ENCODE data around the gene TTC17. TPM values are rescaled to one million over a fixed set of nuclear protein-coding genes. Genes with fewer than 3 reads are reported as not detected.
"Not testable (repeated sequence)": the region's sequence is repeated elsewhere in the genome, so short reads cannot be mapped to it uniquely, and the experiment has no call there.

TTC17 gene
- total RNA-seq, 1 donor from 2014 or later: 127 TPM

- DNase-seq: no peak
Observed at GRCh38 chr11:43459246-43459645, 100.5 kb downstream of the TTC17 start.

GRCh38 chr11:43462359-43462758, 103.6 kb downstream of the TTC17 start:
- DNase-seq: no peak

- no peak for DNase-seq
Observed at GRCh38 chr11:43467958-43468357, 109.2 kb downstream of the TTC17 start.

DNA sequence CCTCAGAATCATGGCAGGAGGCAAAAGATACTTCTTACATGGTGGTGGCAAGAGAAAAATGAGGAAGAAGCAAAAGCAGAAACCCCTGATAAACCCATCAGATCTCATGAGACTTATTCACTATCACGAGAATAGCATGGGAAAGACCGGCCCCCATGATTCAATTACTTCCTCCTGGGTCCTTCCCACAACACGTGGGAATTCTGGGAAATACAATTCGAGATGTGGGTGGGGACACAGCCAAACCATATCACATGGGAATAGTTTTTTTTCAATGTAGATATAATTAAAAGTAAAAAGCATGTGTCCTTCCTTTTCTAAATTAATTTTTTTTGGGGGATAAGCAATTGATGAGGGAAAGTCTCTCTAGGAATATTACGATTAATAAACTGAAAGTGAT, 118.8 kb downstream of the TTC17 start:
- DNase-seq: not testable (repeated sequence)

GRCh38 chr11:43486141-43486540, 127.4 kb downstream of the TTC17 start:
- DNase-seq: no peak

DNA sequence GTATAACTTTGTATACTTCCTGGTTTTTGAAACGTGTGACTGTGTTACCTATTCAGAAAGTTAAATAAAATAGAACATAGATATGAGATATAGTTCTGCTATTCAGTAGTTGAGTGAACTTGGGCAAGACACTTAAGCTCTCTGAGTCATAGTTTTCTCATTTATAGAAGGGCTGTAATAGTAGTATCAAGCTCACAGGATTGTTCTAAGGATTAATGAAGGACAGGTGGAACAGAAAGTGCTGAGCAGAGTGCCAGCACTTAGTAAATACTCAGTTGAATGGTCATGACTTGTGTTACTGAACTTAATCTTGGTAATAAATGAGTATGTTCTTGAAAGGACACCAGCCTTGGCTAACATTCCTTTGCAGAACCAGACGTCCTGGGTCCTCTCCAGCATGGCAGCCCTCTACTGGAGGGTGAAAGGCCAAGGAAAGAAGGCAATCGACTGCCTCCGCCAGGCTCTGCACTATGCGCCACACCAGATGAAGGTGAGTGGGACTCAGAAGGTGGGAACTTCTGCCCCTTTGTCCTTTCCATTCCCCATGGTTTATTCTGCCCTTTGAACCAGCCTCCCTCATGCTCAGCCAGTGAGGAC, 131.2 kb downstream of the TTC17 start:
- no peak for DNase-seq

DNA sequence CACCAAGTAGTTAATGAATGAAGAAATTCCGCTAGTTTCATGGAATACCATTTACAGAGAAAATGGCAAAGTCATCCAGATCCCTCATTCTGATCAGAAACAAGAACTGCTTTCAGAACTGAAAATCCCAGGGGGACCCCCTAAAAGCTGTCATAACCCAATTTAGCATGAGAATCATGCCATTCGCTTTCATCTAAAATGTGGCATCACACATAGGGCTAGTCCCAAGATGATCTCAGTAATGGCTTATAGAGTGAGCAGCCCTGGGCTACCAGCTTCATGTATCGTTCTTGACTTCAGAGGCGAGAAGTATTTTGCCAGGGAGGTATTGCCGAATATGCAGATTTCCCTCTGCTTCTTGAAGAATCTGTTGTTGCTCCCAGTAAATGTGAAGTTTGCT, 134.0 kb downstream of the TTC17 start:
- no peak for DNase-seq

DNA sequence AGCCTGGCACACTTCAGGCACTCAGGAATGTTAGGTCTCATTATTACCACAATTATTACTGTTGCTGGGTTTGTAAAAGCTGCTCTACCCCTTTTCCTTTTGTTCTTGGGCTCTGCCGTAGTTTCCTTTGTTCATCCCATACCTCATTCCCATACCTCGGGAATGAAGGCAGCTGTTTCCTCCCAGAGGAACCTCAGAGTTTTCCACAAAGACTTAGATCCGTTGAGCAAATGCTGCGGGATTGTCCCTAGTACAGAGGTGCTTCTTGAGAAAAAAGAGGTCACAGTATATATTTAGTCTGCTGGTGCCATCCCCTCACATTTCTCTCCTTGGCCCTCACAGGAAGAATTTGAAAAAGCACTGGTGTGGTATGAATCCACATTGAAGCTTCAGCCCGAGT, 134.7 kb downstream of the TTC17 start:
- no peak for DNase-seq

GRCh38 chr11:43497144-43497543, 138.4 kb downstream of the TTC17 start:
- no peak for DNase-seq

- no peak for DNase-seq
Observed at GRCh38 chr11:43498561-43498960, 139.8 kb downstream of the TTC17 start.

GRCh38 chr11:43503417-43503816, 144.7 kb downstream of the TTC17 start:
- DNase-seq: no peak

GRCh38 chr11:43504316-43504950, 145.7 kb downstream of the TTC17 start:
- DNase-seq: peak; percentile 19

DNA sequence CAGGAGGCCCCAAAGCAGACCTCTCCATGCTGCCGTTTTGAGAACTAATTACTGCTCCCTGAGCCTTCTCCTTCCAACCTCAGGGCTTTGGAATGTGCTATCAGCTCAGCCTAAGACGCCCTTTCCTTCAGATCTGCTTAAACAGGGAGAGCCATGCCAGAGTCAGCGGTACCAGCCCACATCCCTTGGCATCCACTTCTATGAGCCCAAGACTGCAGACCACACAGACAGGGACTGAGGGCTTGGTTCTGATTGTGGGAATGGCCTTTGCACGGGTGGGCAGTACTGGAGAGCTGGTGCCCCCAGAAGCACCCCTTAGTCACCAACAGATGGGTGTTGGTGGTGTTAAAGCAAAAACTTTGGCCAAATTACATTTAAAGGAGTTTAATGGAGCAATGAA, 146.5 kb downstream of the TTC17 start:
- no peak for DNase-seq

- DNase-seq: no peak
Observed at GRCh38 chr11:43507171-43507570, 148.5 kb downstream of the TTC17 start.

GRCh38 chr11:43508511-43508918, 149.8 kb downstream of the TTC17 start:
- DNase-seq: no peak

- no peak for DNase-seq
Observed at GRCh38 chr11:43511959-43512358, 153.2 kb downstream of the TTC17 start.

DNA sequence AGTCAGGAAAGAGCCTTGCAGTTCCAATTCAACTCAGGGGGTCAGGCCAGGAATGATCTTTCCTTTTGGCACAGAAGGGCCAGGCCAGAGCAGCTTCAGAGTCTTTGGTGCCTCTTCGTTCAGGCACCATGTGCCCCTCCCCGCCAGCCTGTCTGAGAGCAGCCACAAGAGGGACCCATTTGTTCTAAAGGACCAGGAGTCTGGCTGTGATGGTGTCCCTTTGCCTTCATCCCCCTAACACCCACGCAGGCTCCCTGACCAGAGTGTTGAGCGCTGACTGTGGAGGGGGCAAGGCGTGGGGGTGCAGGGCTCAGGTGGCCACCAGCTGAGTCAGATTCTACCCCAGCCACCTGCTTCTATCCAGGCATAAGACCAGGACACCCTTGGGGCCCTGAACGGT, 156.4 kb downstream of the TTC17 start:
- DNase-seq: no peak

- no peak for DNase-seq
Observed at GRCh38 chr11:43516316-43516850, 157.7 kb downstream of the TTC17 start.

GRCh38 chr11:43517518-43517917, 158.8 kb downstream of the TTC17 start:
- no peak for DNase-seq

DNA sequence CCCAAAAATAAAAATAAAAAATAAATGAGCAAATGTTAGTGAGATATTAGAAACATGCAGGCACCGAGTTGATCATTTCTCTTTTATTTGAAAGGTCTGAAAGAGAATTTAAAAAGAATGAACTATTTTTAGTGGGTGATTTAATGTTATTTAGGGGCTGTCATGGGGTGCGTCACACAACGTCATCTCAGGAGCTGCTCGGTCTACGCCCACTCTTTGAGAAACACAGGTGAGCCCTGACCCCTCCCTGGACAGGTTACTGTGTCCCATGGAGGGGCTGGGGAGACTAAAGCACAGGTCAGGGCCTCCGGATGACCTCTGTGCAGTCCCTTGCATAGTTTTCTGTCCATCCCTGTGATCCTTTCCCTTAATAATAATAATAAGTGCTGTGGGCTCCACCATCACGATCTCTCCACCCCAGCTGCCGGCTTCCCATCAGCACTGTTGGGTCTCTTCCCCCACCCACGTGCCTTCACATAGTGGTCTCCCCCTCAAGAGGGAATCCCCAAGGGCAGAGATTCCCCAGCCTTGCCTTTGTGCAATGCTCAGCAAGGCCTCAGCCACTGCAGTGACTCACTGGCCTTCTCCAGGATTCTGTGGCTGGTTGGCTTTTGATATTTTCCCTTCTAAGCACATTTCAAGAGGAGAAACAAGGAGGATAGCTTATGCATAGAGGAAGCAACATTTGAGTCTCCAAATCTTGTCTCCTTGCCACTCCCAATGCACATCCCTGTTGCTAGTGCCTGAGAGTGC, 159.9 kb downstream of the TTC17 start:
- no peak for DNase-seq

- no peak for DNase-seq
Observed at GRCh38 chr11:43521471-43521870, 162.8 kb downstream of the TTC17 start.

DNA sequence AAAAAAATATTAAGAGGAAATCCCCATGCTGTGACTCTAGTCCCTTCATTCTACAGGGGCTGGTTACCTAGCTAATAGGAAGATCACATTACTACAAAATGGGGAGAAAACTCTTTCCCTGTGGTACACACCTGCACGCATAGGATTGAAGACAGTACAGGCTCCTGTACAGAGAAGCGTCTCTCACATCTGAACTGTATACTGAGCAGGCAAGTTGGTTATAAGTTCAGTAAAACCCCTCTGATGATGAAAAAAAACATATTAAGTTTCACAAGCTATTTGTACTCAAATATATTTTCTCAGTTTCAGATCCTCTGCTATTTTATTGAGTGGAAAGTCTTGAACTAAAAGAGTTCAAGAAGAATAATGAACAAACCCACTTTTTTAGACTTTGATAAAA, 164.9 kb downstream of the TTC17 start:
- no peak for DNase-seq

- no peak for DNase-seq
Observed at GRCh38 chr11:43532041-43532440, 173.3 kb downstream of the TTC17 start.

All from tongue (tissue), 2 donors.